Measurements from ENCODE around the gene FIBCD1. TPM values are rescaled to one million over a fixed set of nuclear protein-coding genes. Genes with fewer than 3 reads are reported as not detected.

FIBCD1 gene
- total RNA-seq, 1 experiment from 2014 or later = 6.6 TPM

DNA sequence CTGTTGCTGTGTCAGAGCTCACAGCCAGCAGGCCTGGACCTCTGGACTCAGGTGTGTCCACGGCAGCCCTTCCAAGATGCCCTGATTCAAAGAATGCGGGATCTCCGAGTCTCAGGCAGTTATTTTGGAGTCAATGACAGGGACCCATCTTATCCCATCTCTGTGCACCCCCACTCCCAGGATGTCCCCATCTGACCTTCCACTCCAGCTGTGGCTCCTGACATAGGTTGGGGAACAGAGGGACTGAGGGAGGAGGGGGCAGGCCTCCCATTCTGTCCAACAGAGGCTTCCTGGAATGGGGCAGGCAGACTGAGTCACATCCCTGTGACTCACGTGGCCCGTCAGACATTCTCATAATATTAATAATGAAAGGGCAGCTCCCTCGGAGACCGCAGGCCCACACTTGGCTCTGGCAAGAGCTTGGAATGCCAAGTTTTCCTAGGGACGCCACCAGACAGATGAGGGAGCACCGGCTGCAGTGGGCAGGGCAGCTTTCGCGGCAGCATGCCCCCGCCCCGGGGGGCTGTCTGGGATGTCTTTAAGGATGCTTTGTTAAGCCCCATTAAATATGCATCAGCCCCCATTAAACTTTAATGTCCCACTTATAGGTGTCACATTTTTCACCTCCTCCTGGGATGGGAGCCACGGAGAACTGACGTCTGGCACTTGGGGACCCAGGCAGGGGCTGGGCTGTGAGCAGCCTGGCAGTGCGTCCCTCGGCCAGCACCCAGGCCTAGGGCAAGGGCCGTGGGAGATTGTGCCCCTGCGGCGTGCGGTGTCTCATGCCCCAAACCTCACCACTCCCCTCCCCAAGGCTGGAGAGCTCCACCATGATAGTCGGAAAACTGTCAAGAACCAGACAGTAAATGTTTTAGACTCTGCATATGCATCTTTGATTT is 23.6 kb upstream of the FIBCD1 start:
- CTCF ChIA-PET = interaction anchor here (1.5 kb wide), 1 partner anchor 35 kb away, joined by 3 read pairs; no protein-coding TSS in a partner anchor
- peaks cover 4% of the 10 kb centered on the region for H3K36me3 Mint-ChIP-seq
- no peak overlapping the region for H3K4me3 Mint-ChIP-seq
- no peak overlapping the region for H3K27ac Mint-ChIP-seq
- DNase-seq (ENCODE audit: low spot score) (no peak), ATAC-seq (no peak)
- no peaks in the 10 kb centered on the region for H3K4me1 Mint-ChIP-seq
- no peaks in the 10 kb centered on the region for H3K27me3 Mint-ChIP-seq (ENCODE audit: low read depth)
- POLR2A ChIA-PET = no interaction called here
- peaks cover 10% of the 10 kb centered on the region for H3K9me3 Mint-ChIP-seq
- TF ChIP-seq, protein P1, sequence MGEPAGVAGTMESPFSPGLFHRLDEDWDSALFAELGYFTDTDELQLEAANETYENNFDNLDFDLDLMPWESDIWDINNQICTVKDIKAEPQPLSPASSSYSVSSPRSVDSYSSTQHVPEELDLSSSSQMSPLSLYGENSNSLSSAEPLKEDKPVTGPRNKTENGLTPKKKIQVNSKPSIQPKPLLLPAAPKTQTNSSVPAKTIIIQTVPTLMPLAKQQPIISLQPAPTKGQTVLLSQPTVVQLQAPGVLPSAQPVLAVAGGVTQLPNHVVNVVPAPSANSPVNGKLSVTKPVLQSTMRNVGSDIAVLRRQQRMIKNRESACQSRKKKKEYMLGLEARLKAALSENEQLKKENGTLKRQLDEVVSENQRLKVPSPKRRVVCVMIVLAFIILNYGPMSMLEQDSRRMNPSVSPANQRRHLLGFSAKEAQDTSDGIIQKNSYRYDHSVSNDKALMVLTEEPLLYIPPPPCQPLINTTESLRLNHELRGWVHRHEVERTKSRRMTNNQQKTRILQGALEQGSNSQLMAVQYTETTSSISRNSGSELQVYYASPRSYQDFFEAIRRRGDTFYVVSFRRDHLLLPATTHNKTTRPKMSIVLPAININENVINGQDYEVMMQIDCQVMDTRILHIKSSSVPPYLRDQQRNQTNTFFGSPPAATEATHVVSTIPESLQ (CRISPR knock-in tag; IDR thresholded peaks at IDR 0.05) = no peak
- TF ChIP-seq, protein P2, sequence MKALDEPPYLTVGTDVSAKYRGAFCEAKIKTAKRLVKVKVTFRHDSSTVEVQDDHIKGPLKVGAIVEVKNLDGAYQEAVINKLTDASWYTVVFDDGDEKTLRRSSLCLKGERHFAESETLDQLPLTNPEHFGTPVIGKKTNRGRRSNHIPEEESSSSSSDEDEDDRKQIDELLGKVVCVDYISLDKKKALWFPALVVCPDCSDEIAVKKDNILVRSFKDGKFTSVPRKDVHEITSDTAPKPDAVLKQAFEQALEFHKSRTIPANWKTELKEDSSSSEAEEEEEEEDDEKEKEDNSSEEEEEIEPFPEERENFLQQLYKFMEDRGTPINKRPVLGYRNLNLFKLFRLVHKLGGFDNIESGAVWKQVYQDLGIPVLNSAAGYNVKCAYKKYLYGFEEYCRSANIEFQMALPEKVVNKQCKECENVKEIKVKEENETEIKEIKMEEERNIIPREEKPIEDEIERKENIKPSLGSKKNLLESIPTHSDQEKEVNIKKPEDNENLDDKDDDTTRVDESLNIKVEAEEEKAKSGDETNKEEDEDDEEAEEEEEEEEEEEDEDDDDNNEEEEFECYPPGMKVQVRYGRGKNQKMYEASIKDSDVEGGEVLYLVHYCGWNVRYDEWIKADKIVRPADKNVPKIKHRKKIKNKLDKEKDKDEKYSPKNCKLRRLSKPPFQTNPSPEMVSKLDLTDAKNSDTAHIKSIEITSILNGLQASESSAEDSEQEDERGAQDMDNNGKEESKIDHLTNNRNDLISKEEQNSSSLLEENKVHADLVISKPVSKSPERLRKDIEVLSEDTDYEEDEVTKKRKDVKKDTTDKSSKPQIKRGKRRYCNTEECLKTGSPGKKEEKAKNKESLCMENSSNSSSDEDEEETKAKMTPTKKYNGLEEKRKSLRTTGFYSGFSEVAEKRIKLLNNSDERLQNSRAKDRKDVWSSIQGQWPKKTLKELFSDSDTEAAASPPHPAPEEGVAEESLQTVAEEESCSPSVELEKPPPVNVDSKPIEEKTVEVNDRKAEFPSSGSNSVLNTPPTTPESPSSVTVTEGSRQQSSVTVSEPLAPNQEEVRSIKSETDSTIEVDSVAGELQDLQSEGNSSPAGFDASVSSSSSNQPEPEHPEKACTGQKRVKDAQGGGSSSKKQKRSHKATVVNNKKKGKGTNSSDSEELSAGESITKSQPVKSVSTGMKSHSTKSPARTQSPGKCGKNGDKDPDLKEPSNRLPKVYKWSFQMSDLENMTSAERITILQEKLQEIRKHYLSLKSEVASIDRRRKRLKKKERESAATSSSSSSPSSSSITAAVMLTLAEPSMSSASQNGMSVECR (CRISPR knock-in tag; IDR thresholded peaks at IDR 0.05; ENCODE audit: borderline replicate concordance) = no peak
- TF ChIP-seq ZBTB21 (CRISPR knock-in tag; IDR thresholded peaks at IDR 0.05; ENCODE audit: borderline replicate concordance) = no peak
- TF ChIP-seq ZNF219 (CRISPR knock-in tag; IDR thresholded peaks at IDR 0.05; ENCODE audit: borderline replicate concordance) = no peak
- no peak for TF ChIP-seq GTF2I (CRISPR knock-in tag; conservative IDR thresholded peaks at IDR 0.05)
- no peak for TF ChIP-seq RORB (CRISPR knock-in tag; IDR thresholded peaks at IDR 0.05)
- no peak for TF ChIP-seq FOXP1 (CRISPR knock-in tag; IDR thresholded peaks at IDR 0.05; ENCODE audit: borderline replicate concordance)
- no peak for TF ChIP-seq SP1 (CRISPR knock-in tag; conservative IDR thresholded peaks at IDR 0.05)
- no peak for TF ChIP-seq PREB (CRISPR knock-in tag; IDR thresholded peaks at IDR 0.05; ENCODE audit: borderline replicate concordance)
- TF ChIP-seq NFYB (CRISPR knock-in tag; conservative IDR thresholded peaks at IDR 0.05; ENCODE audit: low read depth) = no peak
- no peak for TF ChIP-seq STAT6 (CRISPR knock-in tag; conservative IDR thresholded peaks at IDR 0.05; ENCODE audit: low read depth)
- TF ChIP-seq NR1H2 (CRISPR knock-in tag; IDR thresholded peaks at IDR 0.05) = no peak
- TF ChIP-seq, protein P3, sequence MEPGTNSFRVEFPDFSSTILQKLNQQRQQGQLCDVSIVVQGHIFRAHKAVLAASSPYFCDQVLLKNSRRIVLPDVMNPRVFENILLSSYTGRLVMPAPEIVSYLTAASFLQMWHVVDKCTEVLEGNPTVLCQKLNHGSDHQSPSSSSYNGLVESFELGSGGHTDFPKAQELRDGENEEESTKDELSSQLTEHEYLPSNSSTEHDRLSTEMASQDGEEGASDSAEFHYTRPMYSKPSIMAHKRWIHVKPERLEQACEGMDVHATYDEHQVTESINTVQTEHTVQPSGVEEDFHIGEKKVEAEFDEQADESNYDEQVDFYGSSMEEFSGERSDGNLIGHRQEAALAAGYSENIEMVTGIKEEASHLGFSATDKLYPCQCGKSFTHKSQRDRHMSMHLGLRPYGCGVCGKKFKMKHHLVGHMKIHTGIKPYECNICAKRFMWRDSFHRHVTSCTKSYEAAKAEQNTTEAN (CRISPR knock-in tag; IDR thresholded peaks at IDR 0.05) = no peak
- no peak for TF ChIP-seq CDX4 (CRISPR knock-in tag; IDR thresholded peaks at IDR 0.05; ENCODE audit: borderline replicate concordance)
- no peak for TF ChIP-seq ZNF416 (CRISPR knock-in tag; IDR thresholded peaks at IDR 0.05)
- no peak for TF ChIP-seq ZNF423 (CRISPR knock-in tag; IDR thresholded peaks at IDR 0.05)
- TF ChIP-seq, protein P4, sequence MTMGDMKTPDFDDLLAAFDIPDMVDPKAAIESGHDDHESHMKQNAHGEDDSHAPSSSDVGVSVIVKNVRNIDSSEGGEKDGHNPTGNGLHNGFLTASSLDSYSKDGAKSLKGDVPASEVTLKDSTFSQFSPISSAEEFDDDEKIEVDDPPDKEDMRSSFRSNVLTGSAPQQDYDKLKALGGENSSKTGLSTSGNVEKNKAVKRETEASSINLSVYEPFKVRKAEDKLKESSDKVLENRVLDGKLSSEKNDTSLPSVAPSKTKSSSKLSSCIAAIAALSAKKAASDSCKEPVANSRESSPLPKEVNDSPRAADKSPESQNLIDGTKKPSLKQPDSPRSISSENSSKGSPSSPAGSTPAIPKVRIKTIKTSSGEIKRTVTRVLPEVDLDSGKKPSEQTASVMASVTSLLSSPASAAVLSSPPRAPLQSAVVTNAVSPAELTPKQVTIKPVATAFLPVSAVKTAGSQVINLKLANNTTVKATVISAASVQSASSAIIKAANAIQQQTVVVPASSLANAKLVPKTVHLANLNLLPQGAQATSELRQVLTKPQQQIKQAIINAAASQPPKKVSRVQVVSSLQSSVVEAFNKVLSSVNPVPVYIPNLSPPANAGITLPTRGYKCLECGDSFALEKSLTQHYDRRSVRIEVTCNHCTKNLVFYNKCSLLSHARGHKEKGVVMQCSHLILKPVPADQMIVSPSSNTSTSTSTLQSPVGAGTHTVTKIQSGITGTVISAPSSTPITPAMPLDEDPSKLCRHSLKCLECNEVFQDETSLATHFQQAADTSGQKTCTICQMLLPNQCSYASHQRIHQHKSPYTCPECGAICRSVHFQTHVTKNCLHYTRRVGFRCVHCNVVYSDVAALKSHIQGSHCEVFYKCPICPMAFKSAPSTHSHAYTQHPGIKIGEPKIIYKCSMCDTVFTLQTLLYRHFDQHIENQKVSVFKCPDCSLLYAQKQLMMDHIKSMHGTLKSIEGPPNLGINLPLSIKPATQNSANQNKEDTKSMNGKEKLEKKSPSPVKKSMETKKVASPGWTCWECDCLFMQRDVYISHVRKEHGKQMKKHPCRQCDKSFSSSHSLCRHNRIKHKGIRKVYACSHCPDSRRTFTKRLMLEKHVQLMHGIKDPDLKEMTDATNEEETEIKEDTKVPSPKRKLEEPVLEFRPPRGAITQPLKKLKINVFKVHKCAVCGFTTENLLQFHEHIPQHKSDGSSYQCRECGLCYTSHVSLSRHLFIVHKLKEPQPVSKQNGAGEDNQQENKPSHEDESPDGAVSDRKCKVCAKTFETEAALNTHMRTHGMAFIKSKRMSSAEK (CRISPR knock-in tag; IDR thresholded peaks at IDR 0.05; ENCODE audit: borderline replicate concordance) = no peak
- no peak for TF ChIP-seq FOXJ3 (CRISPR knock-in tag; IDR thresholded peaks at IDR 0.05; ENCODE audit: borderline replicate concordance)
